Astrocyte of the cerebellum (primary cell): Measurements from ENCODE around the gene PRR33.

Experiments used
- DNase-seq: peaks from one replicate; pipeline ENCODE4 v3.0.0-alpha.2; 2011; ENCODE audit warnings: low read depth
- H3K4me3 ChIP-seq: 2 replicates; pipeline ENCODE4 v1.5.1; 2011; ENCODE audit warnings: mild to moderate bottlenecking, low read depth, low read length, moderate library complexity
- CTCF ChIP-seq: IDR thresholded peaks from 2 replicates; pipeline ENCODE4 v1.5.1; 2012; ENCODE audit warnings: low read length, low read depth, moderate library complexity, mild to moderate bottlenecking; ENCODE audit errors: missing control alignments
- in situ Hi-C: cut with HindIII; loops from 2 replicates; pipeline ENCODE4 v1.10.0; 2017; ENCODE audit warnings: low sequenced_read_pairs

The PRR33 gene

GRCh38 chr11:1936072-1936780 lies 44.5 kb upstream of the PRR33 start:
- in situ Hi-C loops = no loop called here
- DNase-seq = no peak
- TF ChIP-seq CTCF = no peak
- no peak overlapping the region for H3K4me3 ChIP-seq

GRCh38 chr11:1935156-1936071 lies 43.7 kb upstream of the PRR33 start:
- DNase-seq = no peak
- in situ Hi-C loops = no loop called here
- no peak for TF ChIP-seq CTCF
- no peak overlapping the region for H3K4me3 ChIP-seq

- DNase-seq = no peak
- in situ Hi-C loops = no loop called here
- no peak overlapping the region for H3K4me3 ChIP-seq
- TF ChIP-seq CTCF = no peak
Measured at GRCh38 chr11:1934335-1935155, 42.9 kb upstream of the PRR33 start.

- no peak for TF ChIP-seq CTCF
- DNase-seq = no peak
- H3K4me3 ChIP-seq = no peak overlapping the region
- in situ Hi-C loops = no loop called here
Measured at GRCh38 chr11:1933416-1934334, 42.0 kb upstream of the PRR33 start.

GRCh38 chr11:1932681-1933080 lies 41.0 kb upstream of the PRR33 start:
- in situ Hi-C loops = no loop called here
- DNase-seq = no peak
- no peak overlapping the region for H3K4me3 ChIP-seq
- TF ChIP-seq CTCF = no peak
